GM21423 (cell line): ENCODE measurements around the gene DGKB.
"Not testable (repeated sequence)": the region's sequence is repeated elsewhere in the genome, so short reads cannot be mapped to it uniquely, and the experiment has no call there.

ENCODE experiments used
- ATAC-seq: cut with Tn5 transposase; IDR thresholded peaks from one replicate; pipeline ENCODE4 v1.9.1; 2021; ENCODE audit warnings: mild to moderate bottlenecking, moderate library complexity; ENCODE audit not compliant: unreplicated experiment

The DGKB gene

DNA sequence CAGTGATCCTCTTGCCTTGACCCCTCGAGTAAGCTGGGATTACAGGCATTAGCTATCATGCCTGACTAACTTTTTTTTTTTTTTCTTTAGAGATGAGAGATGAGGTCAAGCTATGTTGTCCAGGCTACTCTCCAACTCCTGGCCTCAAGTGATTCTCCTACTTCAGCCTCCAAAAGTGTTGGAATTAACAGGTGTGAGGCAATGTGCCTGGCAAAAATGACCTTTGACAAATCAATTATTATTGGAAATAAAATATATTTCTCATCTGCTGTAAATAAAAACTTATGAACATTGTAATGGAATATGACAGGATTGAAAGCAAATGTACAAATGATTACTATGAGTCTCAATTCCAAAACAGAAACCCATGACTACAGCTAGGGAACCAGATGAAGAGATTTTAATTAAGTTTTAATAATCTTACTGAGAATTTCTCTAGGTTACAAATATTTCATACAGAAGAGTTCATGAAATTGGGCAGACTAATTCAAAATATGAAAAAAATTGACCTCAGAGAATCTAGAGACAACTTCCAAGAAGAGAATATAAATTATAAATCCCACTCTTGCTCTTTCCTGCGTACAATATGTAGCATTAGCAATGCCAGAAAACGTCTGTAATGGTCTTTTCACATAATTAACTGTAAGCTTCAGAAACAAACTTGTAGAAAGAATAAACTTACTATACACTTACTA is 414.7 kb downstream of the DGKB start:
- no peak for ATAC-seq

DNA sequence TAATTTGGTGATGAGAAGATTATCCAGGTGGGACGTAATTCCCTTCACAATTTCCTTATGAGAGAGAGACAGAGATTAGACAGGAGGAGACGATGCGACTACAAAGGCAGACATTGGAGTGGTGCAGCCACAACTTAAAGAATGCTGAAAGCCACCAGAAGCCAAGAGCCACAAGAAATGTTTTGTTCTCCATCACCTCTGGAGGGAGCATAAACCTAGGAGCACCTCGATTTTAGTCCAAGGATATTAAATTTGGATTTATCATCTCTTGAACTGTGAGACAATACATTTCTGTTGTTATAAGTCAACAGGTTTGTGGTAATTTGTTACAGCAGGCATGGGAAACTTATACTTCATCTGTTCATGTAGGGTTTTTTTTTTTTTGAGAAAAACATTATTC is 418.9 kb downstream of the DGKB start:
- no peak for ATAC-seq

DNA sequence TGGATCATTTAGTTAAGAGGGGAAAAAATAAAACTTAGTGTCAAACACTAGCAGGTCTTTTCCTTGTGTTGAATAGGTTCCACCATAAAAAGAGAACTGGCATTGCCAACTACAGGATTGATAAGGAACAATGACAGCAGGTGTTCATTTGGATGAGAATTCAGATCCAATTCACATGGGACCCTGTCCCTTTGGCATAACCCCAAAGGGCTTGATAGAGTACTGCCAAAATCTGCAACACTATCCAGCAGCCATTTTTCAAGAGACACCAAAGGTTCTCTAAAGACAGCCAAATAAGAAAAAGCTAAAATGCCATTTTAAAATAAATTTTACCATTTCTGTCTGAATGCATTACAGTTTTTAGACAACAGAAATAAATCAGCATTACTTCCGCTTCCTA is 422.3 kb downstream of the DGKB start:
- ATAC-seq, result no peak

DNA sequence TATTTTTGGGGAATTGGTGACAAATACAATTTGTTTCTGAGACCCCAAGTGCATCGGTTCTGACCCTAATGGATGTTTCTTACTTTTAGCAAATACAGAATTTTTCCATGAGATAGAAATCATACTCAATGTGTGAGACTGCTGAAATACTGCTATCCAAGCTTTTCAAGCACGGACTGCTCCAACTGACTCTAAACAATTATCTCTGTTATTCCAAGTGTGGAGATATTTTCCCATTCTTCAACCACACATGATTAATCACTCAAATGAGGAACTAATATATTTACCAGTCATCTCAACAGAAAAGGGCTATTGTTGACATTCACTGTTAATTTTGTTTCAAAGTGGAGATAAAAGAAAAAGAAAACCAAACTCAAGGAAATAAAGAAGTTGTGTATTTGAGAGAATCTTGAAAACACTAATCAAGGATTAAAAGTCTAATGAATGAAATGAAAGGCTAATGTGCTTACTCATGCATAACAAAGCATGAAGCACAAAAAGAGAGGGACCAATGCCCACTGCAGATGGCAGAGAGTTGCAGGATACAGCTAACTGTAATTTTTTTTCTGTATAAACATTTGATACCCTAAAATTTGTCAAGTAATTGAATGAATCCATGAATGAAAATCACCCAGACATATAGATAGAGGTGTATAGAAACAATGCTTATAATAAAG is 423.6 kb downstream of the DGKB start:
- no peak for ATAC-seq

DNA sequence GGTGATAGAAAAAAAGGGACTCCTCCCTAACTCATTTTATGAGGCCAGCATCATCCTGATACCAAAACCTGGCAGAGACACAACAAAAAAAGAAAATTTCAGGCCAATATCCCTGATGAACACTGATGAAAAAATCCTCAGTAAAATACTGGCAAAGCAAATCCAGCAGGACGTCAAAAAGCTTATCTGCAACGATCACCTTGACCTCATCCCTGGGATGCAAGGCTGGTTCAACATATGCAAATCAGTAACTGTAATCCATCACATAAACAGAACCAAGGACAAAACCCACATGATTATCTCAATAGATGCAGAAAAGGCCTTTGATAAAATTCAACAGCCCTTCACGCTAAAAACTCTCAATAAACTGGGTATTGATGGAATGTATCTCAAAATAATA is 440.8 kb downstream of the DGKB start:
- not testable (repeated sequence) for ATAC-seq

DNA sequence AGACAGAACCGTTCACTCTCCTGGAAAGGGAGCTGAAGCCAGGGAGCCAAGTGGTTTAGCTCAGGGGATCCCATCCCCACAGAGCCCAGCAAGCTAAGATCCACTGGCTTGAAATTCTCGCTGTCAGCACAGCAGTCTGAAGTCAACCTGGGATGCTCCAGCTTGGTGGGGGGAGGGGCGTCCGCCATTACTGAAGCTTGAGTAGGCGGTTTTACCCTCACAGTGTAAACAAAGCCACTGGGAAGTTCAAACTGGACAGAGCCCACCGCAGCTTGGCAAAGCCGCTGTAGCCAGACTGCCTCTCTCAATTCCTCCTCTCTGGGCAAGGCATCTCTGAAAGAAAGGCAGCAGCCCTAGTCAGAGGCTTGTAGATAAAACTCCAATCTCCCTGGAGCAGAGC is 443.7 kb downstream of the DGKB start:
- not testable (repeated sequence) for ATAC-seq

DNA sequence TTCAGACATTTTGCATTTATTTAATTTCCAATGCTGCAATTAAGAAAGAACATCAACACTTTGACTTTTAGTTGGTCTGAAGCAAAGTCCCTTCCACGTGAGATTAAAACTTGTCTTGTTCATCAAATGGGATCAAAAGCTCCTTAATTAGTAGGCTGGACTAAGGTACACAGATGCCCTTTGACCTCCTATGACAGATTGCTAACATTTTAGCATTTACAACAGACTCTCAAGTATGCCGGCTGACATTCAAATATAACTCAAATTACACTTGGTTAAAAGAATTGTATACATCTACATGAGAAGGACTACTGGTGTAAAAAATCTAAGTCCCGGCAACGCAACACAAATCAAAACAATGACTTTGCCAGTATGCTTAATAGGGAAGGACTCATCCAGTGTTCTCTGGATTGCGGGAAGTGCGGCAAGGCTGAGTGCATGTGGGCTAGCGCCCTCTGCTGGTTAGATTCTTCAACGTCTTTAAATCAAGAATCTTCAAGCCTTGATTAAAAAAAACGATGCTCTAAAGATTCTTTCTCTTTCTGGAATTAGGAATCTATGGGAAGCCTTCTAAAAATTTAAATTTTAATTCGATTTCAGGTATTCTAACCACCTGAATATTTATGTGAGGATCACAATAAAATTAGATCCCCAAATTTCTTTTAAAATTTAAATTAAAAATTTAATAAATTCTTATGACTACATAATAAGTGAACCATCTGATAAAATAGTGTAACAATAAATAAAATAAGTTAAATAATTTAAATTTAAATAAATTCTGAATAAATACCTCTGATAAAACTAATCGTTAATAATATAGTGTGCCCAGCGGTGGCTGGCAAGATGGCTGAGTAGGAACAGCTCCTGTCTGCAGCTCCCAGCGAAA is 444.7 kb downstream of the DGKB start:
- peak; percentile 83 for ATAC-seq

DNA sequence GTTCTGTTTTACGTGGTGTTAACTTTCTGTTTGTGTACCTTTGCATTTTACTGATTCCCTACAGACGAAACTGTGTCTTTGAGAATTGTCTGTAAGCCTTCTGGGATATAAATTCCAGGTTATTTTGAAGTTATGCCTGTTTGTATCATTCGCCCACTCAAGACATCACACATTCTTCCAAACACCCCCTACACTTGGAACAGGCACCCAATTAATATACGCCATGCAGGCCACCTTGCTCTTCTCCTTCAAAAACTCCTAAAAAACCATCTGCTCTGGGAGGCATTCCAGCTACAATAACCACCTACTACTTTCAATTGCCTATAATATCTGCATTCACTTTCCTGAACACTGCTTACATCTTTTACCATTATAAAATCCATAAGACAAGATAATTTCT is 453.3 kb downstream of the DGKB start:
- no peak for ATAC-seq

DNA sequence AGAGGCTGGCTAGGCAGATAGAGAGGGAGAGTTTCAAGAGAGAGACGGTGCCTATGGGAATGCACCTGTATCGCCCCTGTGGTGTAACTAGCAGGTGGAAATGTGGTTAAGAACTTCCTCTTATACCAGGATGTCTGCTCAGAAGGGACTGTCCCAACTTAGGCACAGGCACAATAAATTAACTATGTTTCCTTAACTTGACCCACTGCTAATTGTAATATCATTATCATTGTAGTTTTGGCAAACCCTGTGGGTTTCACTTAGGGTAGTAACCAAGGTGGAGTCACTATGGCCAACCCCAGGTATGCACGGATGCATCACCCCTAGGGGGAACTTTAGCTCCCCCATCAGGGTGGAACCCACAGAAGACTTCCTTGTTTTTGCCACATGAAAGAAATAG is 455.7 kb downstream of the DGKB start:
- peak; percentile 91 for ATAC-seq

DNA sequence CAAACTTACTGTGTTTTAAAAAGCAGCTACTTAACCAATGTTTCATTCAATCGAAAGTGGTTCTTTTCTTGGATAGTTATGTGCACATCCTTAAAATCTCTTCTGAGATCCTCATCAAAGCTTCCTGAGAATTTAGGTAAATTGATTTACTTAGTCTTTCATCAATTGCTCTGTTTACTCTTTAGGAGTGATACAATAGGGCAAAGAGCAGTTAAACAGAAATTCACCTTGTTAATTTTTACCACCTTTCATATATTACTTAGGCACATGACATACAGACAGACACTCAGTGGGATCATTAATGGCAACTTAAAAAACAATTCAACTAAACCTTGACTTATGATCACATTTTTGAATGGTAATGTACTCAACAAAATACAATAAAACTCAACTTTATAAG is 456.3 kb downstream of the DGKB start:
- no peak for ATAC-seq

DNA sequence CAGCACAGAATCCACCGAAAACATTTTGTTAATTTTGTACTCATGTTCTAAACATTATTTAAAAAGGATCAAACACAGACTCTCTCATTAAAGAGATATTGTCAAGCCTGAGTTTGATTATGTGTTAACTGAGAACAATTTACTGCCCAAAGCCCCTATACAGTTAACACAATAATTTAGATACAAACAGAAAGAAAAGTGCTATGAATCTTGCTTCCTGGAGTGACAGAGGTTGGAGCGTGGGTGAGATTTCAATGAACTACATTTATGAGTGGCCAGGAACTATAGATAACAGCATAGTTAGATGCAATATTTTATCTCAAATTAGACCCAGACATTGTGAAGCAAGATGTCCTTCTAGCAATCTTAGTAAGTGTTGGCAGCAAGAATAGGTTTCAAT is 464.2 kb downstream of the DGKB start:
- no peak for ATAC-seq

DNA sequence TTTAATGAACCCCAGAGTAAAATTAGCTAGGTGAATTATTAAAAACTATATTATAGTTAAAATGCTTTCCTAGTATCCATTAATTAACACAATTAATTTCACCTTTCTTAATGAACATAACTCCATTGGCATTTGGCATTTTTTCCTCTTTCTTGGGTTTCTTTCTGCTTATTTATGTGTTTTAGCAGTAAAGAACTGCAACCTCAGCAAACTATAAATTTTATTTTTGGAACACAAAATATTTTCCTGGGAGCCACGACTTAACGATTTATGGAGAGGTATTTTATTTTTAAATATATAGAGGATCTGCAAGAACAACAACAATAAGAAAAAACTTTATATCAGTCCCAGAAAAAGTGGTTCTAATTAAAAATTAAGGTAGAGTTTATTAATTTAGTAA is 465.7 kb downstream of the DGKB start:
- ATAC-seq, result no peak

DNA sequence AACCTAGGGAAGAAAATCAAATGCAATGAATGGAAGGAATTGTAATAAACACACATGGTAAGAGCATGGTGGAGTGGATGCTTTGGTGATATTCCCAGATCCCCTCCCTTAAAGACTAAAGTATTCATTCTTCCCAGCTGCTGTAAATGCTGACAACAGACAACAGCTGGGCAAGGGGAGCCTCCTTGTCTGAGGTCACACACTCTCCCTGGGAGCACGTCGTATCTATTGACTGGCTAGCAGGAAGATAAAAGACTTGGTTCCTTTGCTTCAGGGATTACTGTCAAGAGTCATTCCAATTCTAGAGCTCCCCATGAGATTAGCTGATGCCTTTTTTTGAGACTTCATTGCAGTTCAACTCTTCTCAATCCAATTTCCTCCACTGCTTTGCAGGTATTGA is 469.6 kb downstream of the DGKB start:
- ATAC-seq, result no peak

DNA sequence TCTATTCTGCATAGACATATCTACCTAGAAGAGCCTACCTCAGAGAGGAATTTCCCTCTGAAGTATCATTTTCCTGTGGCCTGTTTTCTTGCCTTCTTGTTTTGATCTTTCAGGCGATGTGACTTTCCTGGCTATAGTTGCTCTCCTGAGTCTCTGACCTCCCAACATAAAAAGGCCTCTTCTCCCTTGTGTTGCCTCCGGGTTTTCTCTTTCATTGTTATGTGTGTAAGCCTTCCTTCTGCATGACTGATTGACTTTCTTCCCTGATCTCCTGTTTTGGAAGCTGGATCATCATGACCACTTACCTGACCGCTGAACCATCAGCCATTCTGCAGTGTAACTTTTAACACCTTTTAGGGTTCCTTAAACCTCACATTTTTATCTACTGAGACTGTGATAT is 471.6 kb downstream of the DGKB start:
- ATAC-seq, result no peak

DNA sequence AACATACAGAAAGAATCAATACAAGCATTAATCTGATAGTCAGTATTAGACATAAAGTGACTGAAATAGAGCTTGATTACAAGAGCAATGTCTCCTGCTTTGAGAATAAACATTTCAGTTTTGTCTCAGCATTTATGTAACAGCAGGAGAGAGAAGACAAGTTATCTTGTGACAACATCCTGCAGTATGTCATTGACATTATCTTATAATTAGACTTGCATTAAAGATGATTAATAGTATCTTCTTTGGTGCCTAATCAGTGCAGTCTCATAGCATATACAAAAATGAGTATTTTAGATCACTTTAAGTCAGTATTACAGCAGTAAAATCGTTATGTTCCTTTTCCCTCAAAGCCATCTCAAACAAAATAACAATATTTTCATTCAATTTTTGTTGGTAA is 477.0 kb downstream of the DGKB start:
- no peak for ATAC-seq

DNA sequence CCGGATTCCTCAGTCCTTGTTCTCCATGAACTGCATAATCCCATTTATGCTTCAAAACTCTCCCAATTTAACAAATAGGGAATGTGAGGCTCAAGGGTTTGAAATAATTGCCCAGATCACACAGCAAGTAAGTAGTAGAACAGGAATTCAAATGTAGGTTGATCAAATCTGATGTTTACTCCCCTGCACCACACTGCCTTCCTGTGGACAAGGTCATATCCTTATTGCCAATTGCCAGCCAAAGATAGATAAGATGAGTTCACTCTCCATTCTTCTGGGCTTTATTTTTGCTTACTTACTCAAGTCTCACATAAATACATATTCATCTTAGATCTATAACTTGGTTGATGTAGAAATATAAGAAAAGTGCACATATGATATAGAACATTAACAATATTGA is 477.9 kb downstream of the DGKB start:
- ATAC-seq, result no peak

DNA sequence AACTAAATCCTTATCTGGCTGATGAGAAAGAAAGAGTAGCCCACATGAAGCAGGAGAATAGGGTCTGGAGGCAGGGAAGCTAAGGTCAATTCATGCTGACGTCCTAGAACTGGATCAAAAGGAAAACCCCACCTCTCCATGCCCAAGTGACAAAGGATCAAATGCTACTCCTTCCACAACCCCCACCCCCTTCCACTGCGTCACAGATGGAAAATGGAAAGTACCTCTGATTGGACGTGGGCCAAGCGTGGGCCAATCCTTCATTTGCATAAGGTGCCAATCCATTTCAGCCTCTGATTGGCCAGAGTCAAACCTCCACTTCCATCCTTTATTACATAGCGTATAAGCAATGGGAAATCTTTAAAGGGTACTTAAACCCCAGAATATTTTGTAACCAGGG is 481.8 kb downstream of the DGKB start:
- ATAC-seq, result no peak

DNA sequence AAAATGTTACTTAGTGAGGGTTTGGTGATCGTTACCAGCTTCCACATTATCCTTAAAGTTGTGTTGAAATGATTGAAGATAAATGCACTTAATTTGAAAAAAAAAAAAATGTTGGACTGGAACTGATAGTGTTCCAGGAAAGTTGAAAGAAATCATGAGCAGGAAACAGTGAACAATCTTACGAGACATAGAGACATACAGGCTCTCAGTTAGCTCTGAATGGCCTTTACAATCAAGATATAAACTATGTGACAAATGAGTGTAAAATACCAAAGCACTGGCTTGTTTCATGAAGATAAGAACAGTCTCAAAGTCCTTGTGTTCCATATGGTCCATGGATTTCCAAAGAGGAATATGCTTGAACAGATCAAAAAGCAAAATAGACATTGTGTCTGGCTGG is 483.0 kb downstream of the DGKB start:
- ATAC-seq, result no peak

DNA sequence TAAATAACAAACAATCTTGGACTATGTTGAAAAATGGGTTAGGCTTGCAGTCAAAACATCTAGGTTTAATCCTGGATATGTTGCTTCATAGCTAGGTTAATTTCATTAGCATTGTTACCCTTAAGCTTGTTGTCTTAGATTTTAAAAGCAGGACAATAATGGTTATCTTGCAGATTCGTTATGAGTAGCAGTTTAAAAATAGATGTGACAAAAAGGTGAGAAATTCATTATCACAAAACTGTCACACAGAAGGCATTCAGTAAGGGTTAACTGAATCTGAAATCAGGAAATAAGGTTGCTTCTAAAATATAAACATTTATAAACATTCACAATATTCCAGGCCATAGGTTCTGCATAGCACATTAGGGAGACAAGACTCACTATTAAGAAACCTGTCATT is 483.9 kb downstream of the DGKB start:
- no peak for ATAC-seq

DNA sequence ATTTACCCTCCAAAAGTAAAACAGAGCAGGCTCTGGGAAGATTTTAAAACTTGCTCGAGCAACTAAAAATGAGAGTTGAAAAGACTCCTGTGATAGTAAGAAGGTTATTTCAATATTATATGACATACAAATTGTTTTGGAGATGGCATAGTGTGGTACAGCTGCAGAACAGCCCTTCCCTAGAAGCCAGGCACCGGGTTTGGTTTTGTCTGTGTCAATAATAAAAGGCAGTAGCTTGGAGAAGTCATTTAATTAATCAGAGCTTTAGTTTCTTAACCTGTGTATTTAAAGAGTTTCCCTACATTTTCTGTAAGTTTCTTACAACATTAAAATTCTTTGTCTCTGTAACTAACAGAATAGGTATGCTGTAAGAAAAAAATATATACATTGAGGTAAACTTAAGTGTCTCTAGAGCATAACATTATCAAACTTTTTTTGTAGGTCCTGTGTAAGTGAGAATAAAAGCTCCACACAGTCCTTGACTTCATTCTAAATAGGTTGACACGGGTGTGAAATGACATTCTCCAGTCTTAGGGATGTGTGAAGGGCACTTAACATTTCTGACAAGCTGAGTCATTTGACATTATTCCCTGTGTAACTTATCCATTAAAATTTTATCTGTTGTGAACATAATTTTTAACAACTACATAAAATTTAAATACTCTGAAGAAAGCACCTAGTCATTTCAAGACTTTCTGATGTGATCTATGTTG is 488.1 kb downstream of the DGKB start:
- no peak for ATAC-seq
